HG02870 (cell line): Measurements from ENCODE around the gene SLC6A3.
"Not testable (repeated sequence)": the region's sequence is repeated elsewhere in the genome, so short reads cannot be mapped to it uniquely, and the experiment has no call there.

Experiments used
- ATAC-seq: cut with Tn5 transposase; IDR thresholded peaks from one replicate; pipeline ENCODE4 v1.9.1; 2021; ENCODE audit warnings: mild to moderate bottlenecking, moderate library complexity; ENCODE audit not compliant: unreplicated experiment

The SLC6A3 gene

GRCh38 chr5:1375871-1376810, 69.1 kb downstream of the SLC6A3 start:
- ATAC-seq = no peak

- no peak for ATAC-seq
Observed at GRCh38 chr5:1374679-1375055, 70.6 kb downstream of the SLC6A3 start.

GRCh38 chr5:1374030-1374678, 71.1 kb downstream of the SLC6A3 start:
- no peak for ATAC-seq

- not testable (repeated sequence) for ATAC-seq
Observed at GRCh38 chr5:1371972-1372342, 73.3 kb downstream of the SLC6A3 start.

GRCh38 chr5:1371218-1371971, 73.8 kb downstream of the SLC6A3 start:
- ATAC-seq = no peak

GRCh38 chr5:1370006-1370405, 75.2 kb downstream of the SLC6A3 start:
- ATAC-seq = no peak

GRCh38 chr5:1368756-1369155, 76.5 kb downstream of the SLC6A3 start:
- no peak for ATAC-seq

GRCh38 chr5:1368236-1368635, 77.0 kb downstream of the SLC6A3 start:
- no peak for ATAC-seq

- no peak for ATAC-seq
Observed at GRCh38 chr5:1367149-1367548, 78.1 kb downstream of the SLC6A3 start.

- ATAC-seq = no peak
Observed at GRCh38 chr5:1366514-1366913, 78.7 kb downstream of the SLC6A3 start.

- no peak for ATAC-seq
Observed at GRCh38 chr5:1364211-1364610, 81.0 kb downstream of the SLC6A3 start.

GRCh38 chr5:1363581-1363980, 81.7 kb downstream of the SLC6A3 start:
- no peak for ATAC-seq

GRCh38 chr5:1363160-1363559, 82.1 kb downstream of the SLC6A3 start:
- ATAC-seq = no peak

- no peak for ATAC-seq
Observed at GRCh38 chr5:1362242-1363015, 82.8 kb downstream of the SLC6A3 start.

- ATAC-seq = no peak
Observed at GRCh38 chr5:1360861-1361260, 84.4 kb downstream of the SLC6A3 start.

- ATAC-seq = not testable (repeated sequence)
Observed at GRCh38 chr5:1360367-1360766, 84.9 kb downstream of the SLC6A3 start.

GRCh38 chr5:1359713-1360112, 85.5 kb downstream of the SLC6A3 start:
- ATAC-seq = no peak

- no peak for ATAC-seq
Observed at GRCh38 chr5:1359031-1359645, 86.1 kb downstream of the SLC6A3 start.

GRCh38 chr5:1358726-1359025, 86.6 kb downstream of the SLC6A3 start:
- no peak for ATAC-seq

GRCh38 chr5:1357946-1358725, 87.1 kb downstream of the SLC6A3 start:
- ATAC-seq = no peak
